HG03558 (cell line): Measurements from ENCODE around the gene DNAJB6.

Source experiments
- ATAC-seq: cut with Tn5 transposase; IDR thresholded peaks from one replicate; pipeline ENCODE4 v1.9.1; 2021; ENCODE audit warnings: moderate number of reproducible peaks; ENCODE audit not compliant: unreplicated experiment; ENCODE audit errors: extremely low read depth

DNAJB6 gene

DNA sequence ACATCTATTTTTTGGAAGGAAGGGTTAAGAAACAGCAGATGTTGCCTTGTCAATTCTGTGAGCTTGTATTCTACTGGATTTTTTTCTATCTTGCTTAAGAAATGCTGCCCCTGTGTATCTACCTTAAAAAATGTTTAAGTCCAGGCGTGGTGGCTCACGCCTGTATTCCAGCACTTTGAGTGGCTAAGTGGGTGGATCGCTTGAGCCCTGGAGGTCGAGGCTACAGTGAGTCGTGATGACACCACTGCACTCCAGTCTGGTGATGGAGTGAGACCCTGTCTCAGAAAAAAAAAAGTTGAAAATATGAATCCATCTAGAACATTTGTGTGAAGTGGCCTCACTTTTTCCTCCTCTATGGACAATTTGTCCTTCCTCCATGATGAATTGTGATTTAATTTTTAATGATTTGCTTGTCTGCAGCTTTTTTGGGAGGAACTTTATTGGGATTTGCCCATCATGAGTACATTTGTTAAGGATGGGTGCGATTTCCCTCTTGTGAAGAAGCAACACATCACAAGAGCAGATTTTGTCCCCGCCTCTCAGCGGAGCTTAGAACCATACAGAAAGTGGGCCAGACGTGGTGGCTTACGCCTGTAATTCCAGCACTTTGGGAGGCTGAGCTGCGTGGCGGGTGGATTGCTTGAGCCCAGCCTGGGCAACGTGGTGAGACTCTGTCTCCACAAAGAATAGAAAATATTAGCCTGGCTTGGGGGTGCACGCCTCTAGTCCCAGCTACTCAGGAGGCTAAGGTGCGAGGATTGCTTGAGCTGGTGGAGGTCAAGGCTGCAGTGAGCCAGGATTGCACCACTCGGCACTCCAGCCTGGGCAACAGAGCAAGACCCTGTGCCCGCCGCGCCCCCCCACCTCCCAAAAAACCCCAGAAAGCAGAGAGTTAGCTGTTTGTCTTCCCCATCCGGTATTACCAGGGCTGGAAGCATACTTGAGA is 57.7 kb downstream of the DNAJB6 start:
- no peak for ATAC-seq

DNA sequence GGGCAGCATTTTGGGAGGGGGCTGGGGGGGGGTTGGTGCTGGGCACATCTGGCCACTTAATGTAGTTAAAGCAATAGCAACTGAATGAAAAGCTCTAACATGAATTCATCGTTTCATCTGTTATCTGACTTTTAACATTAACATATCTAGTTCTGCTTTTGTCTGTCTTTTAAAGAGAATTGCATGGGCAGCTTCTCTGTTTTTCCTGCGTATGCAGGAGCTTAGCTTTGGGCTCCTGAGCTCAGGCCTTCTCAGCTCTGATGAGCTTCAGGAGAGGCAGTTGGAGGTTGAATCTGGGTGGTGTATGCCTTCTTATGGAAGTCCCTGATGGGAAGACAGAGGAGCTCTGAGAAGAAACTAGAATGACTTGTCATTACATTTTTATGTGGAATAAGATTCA is 58.4 kb downstream of the DNAJB6 start:
- ATAC-seq = no peak

DNA sequence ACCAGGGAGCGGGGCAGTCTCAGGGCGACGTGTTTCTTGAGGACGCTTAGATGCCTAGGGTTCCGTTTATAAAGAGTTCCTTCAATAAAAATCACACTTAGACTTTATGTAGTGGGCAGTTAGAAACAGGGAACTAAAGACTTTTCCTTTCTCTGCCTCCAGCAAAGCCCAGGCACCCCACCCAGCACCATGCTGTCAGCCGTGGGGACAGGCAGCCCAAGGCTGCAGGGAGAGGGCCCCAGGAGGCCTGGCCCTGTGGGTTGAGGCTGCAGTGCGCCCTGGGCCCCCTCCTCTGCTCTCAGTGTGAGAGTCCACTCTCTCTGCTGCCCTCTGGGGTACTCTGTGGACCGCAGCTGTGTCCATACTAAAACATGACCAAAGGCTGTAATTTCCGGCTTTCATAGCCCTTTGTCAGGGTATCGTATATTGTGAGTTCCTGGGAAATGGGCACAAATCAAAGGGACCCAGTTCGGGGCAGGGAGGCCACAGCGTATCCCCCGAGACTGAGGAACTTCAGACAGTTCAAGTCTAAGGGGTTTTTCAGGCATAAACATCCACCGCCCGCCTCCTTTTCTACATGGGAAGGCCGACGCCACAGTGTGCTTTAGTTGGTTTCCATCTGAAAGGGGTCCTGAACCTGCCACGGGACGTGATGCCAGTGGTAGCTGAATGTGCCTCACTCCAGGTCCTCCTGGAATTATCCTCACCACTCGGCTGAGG is 59.7 kb downstream of the DNAJB6 start:
- ATAC-seq = no peak

DNA sequence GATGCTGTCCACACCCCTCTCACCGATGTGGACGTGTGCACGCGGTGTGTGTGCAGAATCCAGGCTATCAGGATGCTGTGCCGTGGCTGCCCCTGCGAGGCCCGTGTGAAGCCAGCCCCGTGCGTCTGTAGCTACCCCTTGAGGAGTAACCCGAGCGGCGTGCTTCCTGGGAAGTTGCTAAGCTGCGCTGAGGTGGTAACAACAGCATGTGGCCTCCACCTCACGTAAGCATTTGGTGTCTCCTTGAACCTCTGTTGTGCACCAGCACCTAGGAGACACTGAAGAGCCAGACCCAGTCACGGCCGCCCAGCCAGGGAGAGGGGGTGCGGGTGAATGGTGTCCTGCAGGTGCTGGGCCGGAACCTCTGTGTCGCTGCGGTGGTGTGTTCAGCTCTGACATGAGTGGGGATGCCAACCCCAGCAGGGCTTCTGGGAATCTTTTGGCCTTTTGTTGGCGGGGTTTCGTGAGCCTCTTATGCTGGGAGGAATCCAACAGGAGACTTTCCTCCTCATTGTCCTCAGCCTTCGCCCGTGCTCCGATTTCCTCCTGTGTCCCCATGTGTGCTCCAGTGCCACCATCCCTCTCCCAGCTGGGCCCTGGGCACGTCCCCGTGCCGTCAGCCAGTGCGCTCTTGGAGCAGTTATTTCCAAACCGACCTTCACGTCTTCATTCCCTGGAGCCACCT is 60.4 kb downstream of the DNAJB6 start:
- no peak for ATAC-seq

DNA sequence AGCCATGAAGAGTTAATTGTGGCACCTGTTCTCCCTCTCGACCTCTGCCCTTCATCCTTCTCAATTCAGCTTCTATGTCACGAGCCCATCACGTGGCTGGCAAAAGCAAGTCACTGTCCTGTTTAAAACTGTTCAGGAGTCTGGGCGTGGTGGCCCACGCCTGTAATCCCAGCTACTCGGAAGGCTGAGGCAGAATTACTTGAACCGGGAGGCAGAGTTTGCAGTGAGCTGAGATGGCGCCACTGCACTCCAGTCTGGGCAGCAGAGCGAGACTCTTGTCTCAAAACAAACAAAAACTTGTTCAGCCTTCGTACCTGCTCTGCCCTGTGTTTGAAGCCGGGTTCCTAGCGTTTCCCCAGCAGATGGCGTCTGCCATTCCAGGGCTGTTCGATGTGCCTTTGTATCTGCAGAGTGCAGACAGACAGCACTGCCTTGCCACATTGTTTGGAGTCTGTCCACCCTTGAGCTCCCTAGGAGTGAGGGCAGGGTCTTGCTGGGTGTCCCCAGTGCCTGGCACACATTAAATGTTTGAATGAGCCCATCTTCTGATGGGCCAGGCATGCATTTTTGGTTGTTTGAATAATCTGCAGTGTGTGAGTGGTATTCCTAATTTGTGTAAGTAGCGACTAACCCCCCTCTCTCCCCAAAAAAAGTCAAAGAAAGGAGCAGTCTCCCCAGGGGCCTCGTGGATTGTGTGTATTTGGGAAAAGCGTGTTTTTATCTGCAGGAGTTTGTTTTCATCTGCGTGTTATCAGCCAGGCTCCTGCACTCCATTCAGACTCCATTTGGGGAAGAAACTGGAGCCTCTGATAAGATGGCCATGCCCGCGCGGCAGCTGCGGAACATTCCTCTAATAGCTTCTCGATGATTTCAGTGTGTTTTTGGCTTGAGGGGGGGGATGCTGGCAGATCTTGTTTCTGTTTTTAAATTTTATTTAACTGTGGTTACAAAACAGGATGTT is 61.2 kb downstream of the DNAJB6 start:
- no peak for ATAC-seq

DNA sequence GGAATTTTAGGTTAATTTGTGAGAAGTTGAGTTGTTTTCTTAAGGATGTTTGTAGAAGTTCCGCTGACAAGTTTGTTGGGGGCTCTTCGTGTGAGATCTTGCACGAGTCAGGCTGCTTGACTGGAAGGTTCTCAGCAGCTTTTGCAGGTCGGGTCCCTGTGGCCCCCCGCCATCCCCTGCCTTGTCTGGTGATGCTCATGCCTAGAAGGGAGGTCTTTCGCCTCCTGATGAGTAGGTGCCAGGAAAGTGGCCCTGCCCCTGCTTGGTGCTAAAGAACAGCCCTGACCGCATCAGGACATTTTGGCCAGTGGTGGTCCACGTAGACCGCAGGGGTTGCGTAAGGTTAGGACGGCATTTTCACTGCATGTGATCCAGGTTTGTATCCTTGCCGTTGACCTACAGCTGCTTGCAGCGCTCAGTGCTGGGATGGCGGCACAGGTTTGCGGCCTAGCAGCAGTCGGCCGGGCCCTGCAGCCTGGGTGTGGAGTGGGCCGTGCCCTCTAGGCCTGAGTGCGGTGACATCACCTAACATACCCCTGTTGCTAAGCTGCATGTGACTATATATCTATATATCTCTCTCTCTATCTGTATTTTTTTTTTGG is 62.4 kb downstream of the DNAJB6 start:
- ATAC-seq = no peak

DNA sequence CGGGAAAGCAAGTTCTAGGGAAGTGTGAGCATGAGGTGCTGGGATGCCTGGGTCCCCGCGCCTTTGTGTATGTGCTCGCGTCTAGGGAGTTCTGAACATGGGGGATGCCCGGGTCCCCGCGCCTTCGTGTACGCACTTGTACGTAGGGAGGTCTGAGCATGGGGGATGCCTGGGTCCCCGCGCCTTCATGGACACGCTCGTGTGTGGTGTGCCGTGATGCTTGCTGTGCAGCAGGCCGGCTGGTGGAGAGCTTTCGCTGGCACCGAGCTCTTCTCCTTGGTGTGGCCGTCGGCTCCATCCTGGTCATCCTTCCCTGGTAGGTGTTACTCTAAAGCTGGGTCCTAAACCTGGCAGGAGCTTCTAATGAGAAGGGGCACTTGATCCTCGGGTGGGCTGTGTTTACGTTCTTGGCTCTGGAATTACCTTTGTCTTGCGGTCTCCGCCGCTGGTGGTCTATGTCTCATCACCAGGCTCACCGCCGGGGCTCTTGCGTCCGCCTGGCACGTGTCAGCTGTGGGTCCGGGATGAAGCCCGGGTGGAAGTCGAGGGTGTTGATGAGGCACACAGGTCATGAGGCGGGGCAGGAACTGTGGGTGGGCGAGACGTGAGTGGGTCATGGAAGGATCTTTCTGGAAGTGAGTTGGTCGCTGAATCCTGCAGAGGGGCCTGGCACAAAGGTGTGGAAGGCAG is 63.5 kb downstream of the DNAJB6 start:
- no peak for ATAC-seq

DNA sequence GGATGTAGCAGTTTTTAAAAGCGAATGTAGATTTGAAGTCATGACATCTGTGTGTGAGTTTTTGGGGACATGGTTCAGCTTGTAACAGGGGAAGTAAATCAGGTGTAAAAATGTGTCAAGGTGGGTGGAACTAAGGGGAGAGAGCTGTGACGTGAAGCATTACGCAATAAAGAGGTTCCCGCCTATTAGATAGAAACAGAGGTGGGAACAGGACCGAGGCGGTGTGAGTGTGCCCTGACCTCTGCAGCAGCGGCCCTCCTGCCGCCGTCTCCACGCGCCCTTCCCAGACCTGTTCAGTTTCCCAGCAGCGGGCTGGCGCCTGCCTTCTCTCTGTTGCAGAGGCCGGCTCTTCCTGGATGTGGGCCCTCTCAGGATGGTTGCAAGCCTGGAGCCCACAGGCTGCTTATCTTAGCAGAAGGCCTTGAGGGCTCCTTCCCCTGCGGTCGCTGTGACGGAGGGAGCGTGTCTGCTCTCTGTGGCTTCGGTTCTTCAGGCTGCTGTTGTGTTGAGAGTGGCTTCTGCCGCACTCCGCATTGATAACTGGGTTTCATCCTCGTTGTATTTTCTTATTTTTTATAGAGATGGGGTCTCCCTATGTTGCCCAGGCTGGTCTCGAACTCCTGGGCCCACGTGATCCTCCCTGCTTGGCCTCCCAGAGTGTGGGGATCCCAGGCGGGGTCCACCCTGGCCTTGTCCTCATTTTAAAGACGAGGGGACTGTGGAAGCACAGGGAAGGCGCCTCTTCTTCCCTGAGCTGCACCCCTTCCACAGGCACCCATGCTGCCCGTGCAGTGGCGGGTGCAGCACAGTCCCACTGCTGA is 65.0 kb downstream of the DNAJB6 start:
- no peak for ATAC-seq

DNA sequence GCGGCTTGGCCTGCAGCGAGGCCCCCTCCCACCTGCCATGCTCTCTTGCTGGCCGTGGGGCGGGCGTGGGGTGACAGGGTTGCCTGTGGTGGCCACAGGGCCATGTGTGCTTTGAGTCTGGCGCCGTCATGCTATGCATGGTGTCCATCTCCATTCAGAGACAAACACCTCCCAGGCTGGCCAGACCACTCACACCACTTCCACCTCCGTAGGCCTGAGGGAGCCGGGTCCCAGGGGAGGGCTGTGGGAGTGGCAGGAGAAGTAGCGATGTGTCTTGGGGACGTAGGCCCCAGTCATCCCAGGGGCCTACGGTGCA is 65.5 kb downstream of the DNAJB6 start:
- no peak for ATAC-seq

DNA sequence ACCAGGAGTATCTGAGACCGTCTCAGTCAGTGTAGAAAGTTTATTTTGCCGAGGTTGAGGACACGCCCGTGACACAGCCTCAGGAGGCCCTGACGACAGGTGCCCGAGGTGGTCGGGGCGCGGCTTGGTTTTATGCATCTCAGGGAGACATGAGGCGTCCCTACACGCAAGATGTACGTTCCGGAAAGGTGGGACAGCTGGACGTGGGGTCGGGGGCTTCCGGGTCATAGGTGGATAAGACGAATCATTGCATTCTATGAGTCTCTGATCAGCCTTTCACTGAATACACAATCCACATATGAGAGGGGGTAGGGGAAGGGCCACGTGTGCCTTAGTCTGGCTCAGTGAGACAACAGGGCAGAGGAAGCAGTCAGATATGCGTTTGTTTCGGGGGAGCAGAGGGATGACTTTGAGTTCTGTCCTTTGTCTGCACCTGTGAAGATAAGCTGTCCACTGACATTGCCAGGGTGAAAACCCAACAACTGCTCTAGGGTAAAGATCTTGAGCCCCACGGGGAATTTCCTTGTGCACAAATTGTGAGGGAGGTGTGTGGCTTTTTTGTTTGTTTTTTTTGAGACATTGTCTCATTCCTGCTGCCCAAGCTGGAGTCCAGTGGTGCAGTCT is 66.2 kb downstream of the DNAJB6 start:
- ATAC-seq = no peak

DNA sequence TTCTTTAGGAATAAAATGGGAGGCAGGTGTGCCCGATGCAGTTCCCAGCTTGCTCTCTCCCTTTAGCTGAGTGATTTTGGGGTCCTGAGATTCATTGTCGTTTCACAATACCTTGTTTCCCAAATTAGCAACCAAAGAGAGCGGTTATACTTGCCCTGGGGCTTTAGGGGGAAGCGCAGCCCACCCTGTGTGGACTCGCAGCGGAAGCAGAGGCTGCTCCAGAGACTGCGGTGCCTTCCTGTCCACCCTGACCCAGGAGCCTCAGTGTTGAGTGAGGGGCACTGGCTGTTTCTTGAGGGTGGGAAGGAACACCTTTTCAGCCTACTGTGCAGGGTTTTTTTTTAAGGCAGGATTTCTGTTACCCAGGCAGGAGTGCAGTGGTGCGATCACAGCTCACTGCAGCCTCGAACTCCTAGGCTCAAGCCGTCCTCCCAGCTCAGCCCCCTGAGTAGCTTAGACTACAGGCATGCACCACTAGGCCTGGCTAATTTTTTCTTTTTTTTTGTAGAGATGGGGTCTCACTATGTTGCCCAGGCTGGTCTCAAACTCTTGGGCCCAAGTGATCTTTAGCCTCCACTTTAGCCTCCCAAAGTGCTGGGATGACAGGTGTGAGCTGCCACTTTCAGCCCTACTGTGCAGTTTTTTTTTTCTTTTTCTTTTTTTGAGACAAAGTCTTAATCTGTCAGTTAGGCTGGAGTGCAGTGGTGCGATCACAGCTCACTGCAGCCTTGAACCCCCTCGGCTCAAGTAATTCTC is 67.0 kb downstream of the DNAJB6 start:
- no peak for ATAC-seq

DNA sequence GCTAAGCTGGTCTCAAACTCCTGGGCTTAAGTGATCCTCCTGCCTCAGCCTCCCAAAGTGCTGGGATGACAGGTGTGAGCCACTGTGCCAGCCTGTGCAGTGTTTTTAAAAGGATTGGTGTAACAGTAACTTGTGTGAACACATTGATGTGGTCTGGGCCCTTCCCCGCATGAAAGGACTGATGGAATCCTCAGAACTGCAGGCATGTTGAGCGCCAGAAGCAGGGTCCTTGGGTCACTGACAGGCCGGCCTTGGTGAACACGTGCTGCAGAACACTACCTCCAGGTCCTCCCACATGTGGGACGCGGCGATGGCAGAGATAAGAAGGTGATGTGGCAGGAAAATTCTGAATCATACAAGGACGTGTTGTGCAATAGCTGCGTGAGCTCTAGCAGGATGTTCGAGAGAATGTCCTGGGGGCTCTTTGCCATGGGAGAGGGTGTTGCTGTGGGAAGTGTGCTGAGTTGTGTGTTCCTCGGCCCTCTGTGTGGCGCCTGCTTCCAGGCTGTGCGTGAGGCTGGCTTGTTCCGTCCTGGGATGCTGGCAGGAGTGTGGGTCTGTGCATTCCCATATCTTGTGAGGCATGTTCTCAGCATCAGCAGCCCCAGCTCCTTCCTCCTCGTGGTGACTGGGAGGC is 68.2 kb downstream of the DNAJB6 start:
- no peak for ATAC-seq

DNA sequence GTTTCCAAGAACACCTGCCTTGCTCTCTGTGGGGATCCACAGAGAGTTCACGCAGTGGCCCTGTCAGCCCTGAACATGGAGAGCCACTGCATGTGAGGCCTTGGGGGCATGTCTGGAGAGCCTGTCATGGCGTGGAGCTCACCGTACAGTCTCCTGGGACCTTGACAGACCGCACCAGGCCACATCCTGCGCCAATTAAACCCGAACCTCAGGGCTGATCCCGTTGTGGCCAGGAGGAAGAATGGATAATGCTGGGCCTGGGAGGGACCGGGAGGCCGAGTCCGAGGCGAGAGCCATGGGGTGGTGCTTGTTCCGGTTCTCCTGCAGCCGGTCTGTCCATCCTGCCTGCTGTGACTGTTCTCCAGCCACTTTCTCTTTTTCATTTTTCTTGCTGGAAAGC is 68.7 kb downstream of the DNAJB6 start:
- ATAC-seq = no peak

DNA sequence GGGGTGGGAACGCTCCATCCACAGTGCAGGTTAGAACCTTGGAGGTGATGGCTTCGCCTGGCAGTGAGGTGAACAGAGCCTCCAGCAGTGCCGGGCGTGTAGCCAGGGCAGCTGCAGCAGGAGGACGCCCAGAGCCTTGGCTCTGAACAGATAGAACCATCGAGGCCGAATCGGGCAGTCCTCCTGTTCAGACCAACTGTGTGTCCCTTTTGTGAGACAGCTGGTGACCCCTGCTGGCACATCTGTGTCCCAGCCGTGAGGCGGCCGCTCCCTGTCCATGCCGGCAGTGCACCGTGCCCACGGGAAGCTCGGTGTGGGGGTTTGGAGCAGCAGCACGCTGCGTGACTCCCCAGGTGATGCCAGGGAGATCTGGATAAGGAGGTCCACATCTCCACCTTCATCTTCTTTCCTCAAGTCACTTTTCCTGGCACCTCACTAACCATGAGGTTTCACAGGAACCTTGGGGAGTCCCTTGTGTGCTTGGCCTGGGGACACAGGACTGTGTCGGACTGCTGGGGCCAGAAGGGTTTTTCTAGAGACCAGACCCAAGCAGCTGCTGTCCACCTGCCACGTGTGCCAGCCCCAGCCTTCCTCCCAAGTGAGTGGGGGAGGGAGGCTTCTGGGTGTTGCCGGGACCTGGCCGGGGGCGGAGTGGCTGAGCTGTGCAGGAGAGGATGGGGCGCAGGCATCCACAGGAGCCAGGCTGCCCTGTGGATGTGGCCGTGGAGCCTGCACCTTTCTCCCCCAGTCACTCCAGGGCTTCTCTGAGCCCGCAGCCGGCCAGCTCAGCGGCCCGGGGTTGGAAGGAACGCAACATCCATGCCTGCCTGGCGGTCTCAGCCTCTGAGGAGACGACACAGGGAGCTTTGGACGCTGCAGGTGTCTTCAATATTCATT is 69.4 kb downstream of the DNAJB6 start:
- no peak for ATAC-seq

DNA sequence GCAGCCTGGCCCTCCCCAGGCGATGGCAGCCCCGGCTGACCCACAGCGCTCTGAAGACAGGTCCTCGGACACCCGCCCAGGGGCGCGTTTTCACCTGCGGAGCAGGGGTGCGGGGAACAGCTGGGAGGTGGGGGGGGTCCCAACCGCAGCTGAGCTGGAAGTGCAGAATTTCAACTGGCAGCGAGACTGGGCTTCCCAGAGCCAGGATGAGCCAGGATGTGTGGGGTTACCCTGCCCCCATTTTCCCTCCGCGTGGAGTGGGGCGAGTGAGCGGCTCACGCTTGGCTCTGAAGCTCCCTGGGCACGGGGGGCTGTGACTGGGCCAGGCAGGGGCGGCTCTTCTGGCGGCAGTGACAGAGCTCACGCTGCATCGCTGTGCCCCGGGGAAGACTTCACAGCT is 70.2 kb downstream of the DNAJB6 start:
- no peak for ATAC-seq
